ENCODE measurements around the gene CORO7.
"Not testable (repeated sequence)": the region's sequence is repeated elsewhere in the genome, so short reads cannot be mapped to it uniquely, and the experiment has no call there.

CORO7 gene

GRCh38 chr16:4349332-4349731 is 67.1 kb downstream of the CORO7 start:
- DNase-seq = no peak

GRCh38 chr16:4347765-4348509 is 68.5 kb downstream of the CORO7 start:
- DNase-seq = no peak

DNA sequence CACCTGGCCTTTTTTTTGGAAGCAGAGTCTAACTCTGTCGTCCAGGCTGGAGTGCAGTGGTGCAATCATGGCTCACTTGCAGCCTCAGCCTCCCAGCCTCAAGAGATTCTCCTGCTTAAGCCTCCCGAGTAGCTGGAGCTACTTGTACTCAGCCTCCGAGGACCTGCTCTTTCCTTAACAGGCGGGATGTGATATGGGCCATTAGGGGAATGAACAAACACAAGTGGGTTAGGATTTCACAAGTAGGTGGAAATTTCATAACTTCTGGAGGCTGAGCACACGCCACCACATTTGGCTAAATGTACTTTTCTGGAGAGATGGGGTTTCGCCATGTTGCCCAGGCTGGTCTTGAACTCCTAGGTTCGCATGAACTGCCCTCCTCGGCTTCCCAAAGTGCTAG is 69.4 kb downstream of the CORO7 start:
- no peak for DNase-seq

DNA sequence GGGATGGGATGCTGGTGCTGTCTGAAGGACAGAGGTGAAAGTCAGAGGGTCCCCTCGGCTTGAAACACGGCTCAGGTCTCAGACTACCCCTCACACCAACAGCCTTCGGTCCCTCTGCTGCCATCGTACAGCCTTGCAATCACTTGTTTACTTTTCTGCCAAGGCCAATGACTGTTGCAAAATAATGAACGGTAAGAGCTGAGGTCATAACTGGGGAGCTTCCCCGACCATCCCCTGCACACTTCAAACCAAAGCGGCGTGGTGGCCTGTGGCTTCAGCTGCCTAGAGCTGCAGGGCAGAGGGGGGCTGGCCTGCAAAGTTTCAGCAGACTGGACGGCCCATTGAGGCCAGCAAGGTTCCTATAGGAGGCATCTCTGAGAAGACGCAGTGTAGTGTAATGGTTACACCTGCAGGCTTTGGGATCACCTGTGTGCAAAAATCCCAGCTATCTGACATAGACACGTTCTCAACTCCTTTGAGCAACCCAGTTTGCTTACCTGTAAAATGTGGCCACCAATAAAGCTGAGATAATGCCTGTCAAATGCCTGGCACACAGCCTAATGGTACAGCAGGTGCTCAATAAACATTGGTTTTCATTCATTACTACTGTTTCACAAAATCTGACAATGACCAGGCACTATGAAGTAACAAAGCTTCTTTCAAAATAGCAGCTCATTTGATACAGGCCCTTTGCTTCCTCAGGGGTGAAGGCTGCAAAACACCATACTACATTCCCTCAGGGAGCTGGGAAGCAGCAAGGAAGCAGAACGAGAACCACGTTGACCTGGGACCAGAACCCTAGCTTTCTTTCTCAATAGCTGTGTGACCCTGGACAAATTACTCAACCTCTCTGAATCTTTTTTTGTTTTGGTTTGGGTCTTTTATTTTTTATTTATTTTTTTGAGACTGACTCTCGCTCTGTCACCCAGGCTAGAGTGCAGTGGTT is 70.3 kb downstream of the CORO7 start:
- DNase-seq = peak; percentile 62

DNA sequence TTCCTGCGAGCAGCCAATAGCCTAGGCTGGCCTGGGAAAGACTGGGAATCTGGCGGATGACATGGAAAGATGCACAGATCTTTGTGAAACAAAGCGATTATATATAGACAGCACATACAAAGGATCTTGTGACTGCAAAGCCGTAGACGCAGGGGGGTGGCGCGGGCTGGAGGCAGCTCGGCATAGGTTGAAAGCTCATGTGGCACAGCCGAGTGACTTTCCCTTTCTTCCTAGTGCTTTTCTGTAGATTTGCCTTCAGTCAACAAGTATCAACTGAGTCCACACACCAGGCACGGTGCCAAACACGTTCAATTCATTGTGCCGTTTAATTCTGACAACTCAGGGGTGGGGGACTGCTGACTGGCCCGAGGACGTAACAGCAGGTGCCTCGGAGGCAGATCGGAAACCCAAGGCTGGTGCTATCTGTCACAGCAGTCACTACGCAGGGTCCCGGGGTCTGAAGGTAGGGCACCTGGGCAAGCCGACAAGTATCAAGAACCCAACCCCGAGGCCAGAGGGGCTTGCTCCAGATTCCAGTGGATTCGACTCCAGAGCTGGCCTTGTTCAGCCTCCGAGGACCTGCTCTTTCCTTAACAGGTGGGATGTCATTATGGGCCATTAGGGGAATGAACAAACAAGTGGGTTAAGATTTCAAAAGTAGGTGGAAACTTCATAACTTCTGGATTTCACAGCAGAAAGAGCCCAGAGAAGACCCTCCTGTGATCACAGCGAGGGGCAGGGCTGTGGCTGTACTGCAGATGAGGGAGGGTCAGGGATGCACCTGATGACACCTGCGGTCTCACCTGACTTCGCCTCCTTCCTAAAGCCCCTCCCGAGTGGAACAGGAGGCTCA is 71.2 kb downstream of the CORO7 start:
- peak; percentile 70 for DNase-seq

DNA sequence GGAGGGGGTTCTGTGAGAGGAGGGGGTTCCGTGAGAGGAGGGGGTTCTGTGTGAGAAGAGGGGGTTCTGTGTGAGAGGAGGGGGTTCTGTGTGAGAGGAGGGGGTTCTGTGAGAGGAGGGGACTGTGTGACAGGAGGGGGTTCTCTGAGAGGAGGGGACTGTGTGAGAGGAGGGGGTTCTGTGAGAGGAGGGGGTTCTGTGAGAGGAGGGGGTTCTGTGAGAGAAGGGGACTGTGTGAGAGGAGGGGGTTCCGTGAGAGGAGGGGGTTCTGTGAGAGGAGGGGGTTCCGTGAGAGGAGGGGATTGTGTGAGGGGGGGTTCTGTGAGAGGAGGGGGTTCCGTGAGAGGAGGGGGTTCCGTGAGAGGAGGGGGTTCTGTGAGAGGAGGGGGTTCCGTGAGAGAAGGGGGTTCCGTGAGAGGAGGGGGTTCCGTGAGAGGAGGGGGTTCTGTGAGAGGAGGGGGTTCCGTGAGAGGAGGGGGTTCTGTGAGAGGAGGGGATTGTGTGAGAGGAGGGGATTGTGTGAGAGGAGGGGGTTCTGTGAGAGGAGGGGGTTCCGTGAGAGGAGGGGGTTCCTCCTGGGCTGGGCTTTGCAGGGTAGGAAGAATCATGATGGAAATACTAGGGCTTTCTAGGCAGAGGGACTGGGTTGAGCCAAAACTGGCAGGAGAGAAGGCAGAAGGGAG is 72.0 kb downstream of the CORO7 start:
- not testable (repeated sequence) for DNase-seq

- DNase-seq = no peak
Observed at GRCh38 chr16:4342866-4343744, 73.3 kb downstream of the CORO7 start.

DNA sequence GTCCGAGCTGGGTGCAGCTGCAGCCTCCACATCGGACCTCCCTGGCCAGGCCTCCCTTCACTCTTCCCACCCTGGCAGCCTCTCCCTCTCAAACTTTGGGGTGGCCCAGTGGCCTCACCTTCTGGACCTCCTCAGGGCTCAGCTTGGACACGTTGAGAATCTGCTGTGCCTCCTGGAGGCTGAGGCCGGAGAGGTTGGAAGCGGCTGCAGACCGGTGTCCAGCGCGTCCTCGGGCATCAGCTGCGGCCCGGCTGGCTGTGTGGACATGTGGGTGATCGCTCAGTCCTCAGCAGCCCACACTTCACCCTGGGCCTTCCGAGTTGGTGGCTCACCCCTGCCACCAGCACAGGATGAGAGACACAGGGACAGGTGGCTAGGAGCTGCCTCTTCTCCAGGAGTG is 75.1 kb downstream of the CORO7 start:
- no peak for DNase-seq

- no peak for DNase-seq
Observed at GRCh38 chr16:4340443-4340842, 76.0 kb downstream of the CORO7 start.

DNA sequence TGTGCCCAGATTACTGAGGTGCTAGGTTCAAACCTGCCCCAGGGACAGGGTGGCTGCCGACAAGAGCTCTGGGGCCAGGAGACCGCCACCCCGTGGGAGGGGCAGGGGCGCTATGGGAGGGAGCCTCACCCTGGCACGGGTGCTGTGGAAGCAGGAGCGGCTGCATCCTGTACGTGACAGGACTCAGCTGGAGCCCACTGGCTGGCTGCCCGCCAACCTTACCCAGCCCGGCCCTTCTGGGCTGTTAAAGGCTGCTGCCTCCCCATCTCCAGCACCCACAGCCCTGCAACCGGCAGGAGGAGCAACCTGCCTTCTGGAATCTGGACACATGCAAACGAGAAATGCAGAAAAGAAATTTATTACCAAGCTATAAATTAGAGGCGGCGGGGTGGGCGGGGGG is 76.5 kb downstream of the CORO7 start:
- DNase-seq = peak; percentile 35

GRCh38 chr16:4339455-4339854 is 76.9 kb downstream of the CORO7 start:
- no peak for DNase-seq

GRCh38 chr16:4338712-4339299 is 77.6 kb downstream of the CORO7 start:
- no peak for DNase-seq

GRCh38 chr16:4338125-4338582 is 78.2 kb downstream of the CORO7 start:
- DNase-seq = no peak

DNA sequence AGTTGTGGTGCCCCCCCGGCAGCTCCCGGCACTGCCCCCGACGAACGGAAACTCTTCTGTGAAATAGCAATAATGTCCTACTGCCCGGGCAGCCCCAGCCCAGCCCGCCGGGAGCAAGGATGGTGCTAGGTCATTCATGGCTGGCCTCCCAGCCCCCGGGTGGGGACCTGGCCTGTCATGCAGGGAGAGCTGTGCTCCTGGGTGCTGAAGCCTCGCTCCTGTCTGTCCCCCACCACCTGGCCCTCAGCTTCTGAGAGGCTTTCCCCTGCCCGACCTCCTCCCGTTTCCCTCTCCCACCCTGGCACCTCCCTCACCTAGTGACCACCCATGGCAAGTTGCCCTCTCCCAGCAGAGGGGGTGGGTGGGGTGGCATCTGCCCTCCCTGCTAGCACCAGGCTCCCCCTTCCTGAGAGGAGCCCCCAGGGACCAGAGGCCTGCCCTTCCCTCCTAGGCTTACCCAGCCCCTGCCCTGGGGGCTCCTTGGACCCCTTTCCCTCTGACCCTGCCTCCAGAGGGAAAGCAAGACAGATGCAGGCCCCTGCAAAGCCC is 78.8 kb downstream of the CORO7 start:
- no peak for DNase-seq

GRCh38 chr16:4336701-4337539 is 79.5 kb downstream of the CORO7 start:
- DNase-seq = no peak

DNA sequence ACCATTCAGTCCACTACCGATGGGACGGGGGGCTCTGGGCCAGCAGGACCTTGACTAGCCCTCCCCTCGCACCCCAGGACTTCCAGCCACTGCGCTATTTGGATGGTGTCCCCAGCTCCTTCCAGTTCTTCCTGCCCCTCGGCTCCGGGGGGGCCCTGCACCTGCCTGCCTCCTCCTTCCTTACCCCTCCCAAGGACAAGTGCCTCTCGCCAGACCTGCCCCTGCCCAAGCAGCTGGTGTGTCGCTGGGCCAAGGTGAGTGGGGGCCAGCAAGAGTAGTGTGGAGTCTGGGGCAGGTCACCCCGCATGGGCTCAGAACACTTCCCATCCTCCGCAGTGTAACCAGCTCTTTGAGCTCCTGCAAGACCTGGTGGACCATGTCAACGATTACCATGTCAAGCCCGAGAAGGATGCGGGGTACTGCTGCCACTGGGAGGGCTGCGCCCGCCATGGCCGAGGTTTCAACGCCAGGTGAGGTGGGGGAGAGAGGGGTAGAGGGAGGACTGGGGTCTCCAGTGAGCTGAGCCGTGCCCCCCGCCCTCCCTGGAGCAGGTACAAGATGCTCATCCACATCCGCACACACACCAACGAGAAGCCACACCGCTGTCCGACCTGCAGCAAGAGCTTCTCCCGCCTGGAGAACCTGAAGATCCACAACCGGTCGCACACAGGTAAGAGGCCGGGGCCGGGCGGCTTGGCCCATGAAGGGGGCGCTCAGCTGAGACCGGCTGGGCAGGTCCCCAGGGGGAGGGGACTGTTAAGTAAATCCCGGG is 81.5 kb downstream of the CORO7 start:
- no peak for DNase-seq

DNA sequence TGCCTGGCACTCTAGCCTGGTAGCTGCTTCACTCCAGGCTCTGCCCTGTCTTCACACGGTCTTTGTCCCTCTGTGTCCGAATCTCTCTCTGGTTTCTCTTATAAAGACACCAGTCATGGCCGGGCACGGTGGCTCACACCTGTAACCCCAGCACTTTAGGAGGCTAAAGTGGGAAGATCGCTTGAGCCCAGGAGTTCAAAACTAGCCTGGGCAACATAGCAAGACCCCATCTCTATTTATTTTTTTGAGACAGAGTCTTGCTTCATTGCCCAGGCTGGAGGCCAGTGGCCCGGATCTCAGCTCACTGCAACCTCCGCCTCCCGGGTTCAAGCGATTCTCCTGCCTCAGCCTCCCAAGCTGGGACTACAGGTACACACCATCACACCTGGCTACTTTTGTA is 82.7 kb downstream of the CORO7 start:
- not testable (repeated sequence) for DNase-seq

GRCh38 chr16:4333308-4333638 is 83.1 kb downstream of the CORO7 start:
- DNase-seq = no peak
